ENCODE measurements around the gene FKBP3. TPM values are rescaled to one million over a fixed set of nuclear protein-coding genes. Genes with fewer than 3 reads are reported as not detected.

The FKBP3 gene
- total and polyA plus RNA-seq, 4 donors: 36.2 to 103 (median 49.6) TPM

DNA sequence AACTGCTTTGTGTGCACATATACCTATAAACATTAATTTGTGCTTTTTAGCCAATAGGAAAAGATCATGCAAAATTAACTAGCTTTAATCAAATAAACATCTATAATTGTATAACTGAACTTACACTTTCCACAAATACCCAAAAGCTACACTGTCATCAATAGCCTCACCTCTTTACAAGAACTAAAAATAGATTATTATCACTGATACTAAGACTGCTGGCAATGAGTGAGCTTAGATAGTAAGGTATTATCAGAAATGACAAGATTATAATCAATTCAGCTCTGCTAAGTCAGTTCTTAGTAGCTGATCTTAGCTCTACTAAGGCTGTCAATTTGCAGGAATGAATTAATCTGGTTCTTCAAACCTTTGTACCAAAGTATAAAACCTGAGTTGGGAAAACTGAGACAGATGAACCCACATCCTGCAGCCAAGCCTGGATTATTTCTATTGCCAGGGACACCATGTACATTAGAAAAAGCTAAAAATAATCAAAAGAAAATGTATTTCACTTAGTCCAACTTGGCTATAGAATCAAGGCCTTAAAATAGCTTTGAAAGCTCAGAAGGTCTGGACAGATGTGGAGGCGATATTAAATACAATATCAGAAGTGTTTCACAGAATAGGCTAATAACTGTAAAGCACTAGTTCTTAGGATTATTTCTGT lies 5.2 kb downstream of the FKBP3 start:
- Histone ChIP-seq H3K4me3 (ENCODE audit: low read length in 2 of 2) (no peak overlapping the region), H3K27ac (ENCODE audit: low read depth in 1 of 2, low read length in 2 of 2) (no peak overlapping the region), H3K36me3 (ENCODE audit: control insufficient read depth in 1 of 2, insufficient read depth in 2 of 2, low read length in 1 of 2) (no peaks in the 10 kb centered on the region), H3K4me1 (ENCODE audit: control insufficient read depth in 1 of 2, insufficient read depth in 2 of 2, low read length in 2 of 2) (no peaks in the 10 kb centered on the region), H3K27me3 (ENCODE audit: control insufficient read depth in 1 of 2, insufficient read depth in 2 of 2, low read length in 1 of 2) (no peaks in the 10 kb centered on the region), H3K9me3 (ENCODE audit: control insufficient read depth, low read length) (no peaks in the 10 kb centered on the region)
- 11 to 37% methylated on average over 1 of the region's 1 CpG for WGBS, 2 donors
- ATAC-seq (ENCODE audit: low FRiP score) (no peak), DNase-seq (no peak)
- intact Hi-C loops (cut with DNase I): no loop called here

DNA sequence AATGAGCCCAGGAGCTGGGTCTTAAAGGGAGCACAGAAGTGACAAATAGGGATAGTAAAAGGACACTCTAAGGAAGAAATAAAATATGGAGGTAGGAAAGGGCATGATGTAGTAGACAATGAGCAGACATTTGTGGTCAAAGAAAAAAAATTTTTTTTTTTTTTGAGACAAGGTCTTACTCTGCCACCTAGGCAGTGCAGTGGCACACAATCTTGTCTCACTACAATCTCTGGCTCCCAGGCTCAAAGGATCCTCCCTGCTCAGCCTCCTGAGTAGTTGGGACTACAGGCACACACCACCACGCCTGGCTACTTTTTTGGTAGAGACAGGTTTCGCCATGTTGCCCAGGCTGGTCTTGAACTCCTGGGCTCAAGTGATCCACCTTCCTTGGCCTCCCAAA lies 8.5 kb downstream of the FKBP3 start:
- Histone ChIP-seq H3K9me3 (ENCODE audit: control insufficient read depth, low read length) (no peaks in the 10 kb centered on the region), H3K36me3 (ENCODE audit: control insufficient read depth in 1 of 2, insufficient read depth in 2 of 2, low read length in 1 of 2) (no peaks in the 10 kb centered on the region), H3K27ac (ENCODE audit: low read depth in 1 of 2, low read length in 2 of 2) (no peak overlapping the region), H3K27me3 (ENCODE audit: control insufficient read depth in 1 of 2, insufficient read depth in 2 of 2, low read length in 1 of 2) (no peaks in the 10 kb centered on the region), H3K4me3 (ENCODE audit: low read length in 2 of 2) (no peak overlapping the region), H3K4me1 (ENCODE audit: control insufficient read depth in 1 of 2, insufficient read depth in 2 of 2, low read length in 2 of 2) (no peaks in the 10 kb centered on the region)
- intact Hi-C loops (cut with DNase I): no loop called here
- DNase-seq (no peak), ATAC-seq (ENCODE audit: low FRiP score) (no peak)
- 97 to 100% methylated on average over 2 of the region's 2 CpGs for WGBS, 2 donors

DNA sequence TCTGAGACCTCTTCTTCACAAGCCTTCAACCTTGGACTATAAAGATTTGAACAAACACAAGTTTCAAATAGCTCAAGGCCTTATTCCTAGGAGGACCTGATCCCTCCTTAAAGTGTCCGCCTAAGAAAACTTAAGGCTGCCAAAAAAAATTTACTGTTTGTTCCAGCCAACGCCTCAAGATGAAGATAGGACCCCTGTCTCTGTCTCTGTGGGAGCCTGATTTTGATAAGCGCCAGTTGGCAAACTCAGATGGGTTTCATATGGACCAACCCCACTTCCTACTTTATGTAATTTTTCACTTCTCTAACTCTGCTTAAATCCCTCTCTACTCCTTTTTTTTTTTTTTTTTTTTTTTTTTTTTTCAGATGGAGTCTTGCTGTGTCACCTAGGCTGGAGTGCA lies 11.0 kb downstream of the FKBP3 start:
- no peak overlapping the region for H3K27ac ChIP-seq (ENCODE audit: low read depth in 1 of 2, low read length in 2 of 2)
- no peak for DNase-seq
- peaks cover 2 to 3% of the 10 kb centered on the region in 2 donors for H3K36me3 ChIP-seq (ENCODE audit: control insufficient read depth in 1 of 2, insufficient read depth in 2 of 2, low read length in 1 of 2)
- H3K9me3 ChIP-seq (ENCODE audit: control insufficient read depth, low read length): no peaks in the 10 kb centered on the region
- no peak overlapping the region for H3K4me3 ChIP-seq (ENCODE audit: low read length in 2 of 2)
- no peaks in the 10 kb centered on the region for H3K27me3 ChIP-seq (ENCODE audit: control insufficient read depth in 1 of 2, insufficient read depth in 2 of 2, low read length in 1 of 2)
- ATAC-seq (ENCODE audit: low FRiP score): no peak
- WGBS, 2 donors: 75 to 83% methylated on average over 3 of the region's 3 CpGs
- H3K4me1 ChIP-seq (ENCODE audit: control insufficient read depth in 1 of 2, insufficient read depth in 2 of 2, low read length in 2 of 2): no peaks in the 10 kb centered on the region
- intact Hi-C loops (cut with DNase I): no loop called here

DNA sequence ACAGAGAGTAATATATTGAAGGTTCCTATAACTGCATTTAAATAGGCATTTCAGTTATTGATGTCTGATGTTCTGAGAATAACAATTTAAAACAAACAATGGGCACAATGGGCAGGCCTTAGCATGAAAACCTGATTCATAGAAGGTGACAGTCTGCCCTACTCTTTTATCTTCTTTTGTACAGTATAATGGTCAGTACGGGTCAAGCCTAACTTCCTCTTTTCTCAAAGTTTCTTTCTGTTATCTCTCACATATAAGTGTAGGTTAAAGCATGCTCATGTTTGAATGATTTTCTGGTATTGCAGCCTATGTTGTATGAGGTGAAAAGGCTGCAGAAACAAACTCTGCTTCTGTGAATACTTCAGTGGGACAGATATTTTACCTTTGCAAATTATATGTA lies 14.2 kb downstream of the FKBP3 start:
- H3K36me3 ChIP-seq (ENCODE audit: control insufficient read depth in 1 of 2, insufficient read depth in 2 of 2, low read length in 1 of 2): peaks cover 2 to 3% of the 10 kb centered on the region in 2 donors
- intact Hi-C loops (cut with DNase I): no loop called here

DNA sequence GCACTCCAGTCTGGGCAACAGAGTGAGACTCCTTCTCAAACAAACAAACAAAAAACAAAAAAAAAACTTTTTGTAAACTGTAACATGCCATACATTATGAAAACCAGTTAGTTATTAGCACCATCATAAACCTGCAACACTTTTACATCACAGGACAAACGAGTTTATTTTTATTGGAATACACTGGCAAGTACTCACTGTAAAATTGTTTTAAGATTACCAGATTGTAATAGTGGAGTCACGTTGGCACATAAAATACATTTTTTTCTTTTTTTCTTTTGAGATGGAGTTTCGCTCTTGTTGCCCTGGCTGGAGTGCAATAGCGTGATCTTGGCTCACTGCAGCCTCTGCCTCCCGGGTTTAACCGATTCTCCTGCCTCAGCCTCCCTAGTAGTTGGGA lies 15.7 kb downstream of the FKBP3 start:
- Histone ChIP-seq H3K4me1 (ENCODE audit: control insufficient read depth in 1 of 2, insufficient read depth in 2 of 2, low read length in 2 of 2) (no peaks in the 10 kb centered on the region), H3K27ac (ENCODE audit: low read depth in 1 of 2, low read length in 2 of 2) (no peak overlapping the region), H3K27me3 (ENCODE audit: control insufficient read depth in 1 of 2, insufficient read depth in 2 of 2, low read length in 1 of 2) (no peaks in the 10 kb centered on the region), H3K4me3 (ENCODE audit: low read length in 2 of 2) (no peak overlapping the region), H3K36me3 (ENCODE audit: control insufficient read depth in 1 of 2, insufficient read depth in 2 of 2, low read length in 1 of 2) (peaks cover 2 to 3% of the 10 kb centered on the region in 2 donors), H3K9me3 (ENCODE audit: control insufficient read depth, low read length) (no peaks in the 10 kb centered on the region)
- ATAC-seq (ENCODE audit: low FRiP score): no peak
- no peak for DNase-seq
- intact Hi-C loops (cut with DNase I): no loop called here
- WGBS, 2 donors: 11 to 12% methylated on average over 6 of the region's 6 CpGs

More for the DNA sequence above, 14.2 kb downstream of the FKBP3 start:
- 83 to 87% methylated on average over 1 of the region's 1 CpG for WGBS, 2 donors
- Histone ChIP-seq H3K9me3 (ENCODE audit: control insufficient read depth, low read length) (no peaks in the 10 kb centered on the region), H3K27ac (ENCODE audit: low read depth in 1 of 2, low read length in 2 of 2) (no peak overlapping the region), H3K27me3 (ENCODE audit: control insufficient read depth in 1 of 2, insufficient read depth in 2 of 2, low read length in 1 of 2) (no peaks in the 10 kb centered on the region), H3K4me1 (ENCODE audit: control insufficient read depth in 1 of 2, insufficient read depth in 2 of 2, low read length in 2 of 2) (no peaks in the 10 kb centered on the region), H3K4me3 (ENCODE audit: low read length in 2 of 2) (no peak overlapping the region)
- DNase-seq: no peak
- no peak for ATAC-seq (ENCODE audit: low FRiP score)

DNA sequence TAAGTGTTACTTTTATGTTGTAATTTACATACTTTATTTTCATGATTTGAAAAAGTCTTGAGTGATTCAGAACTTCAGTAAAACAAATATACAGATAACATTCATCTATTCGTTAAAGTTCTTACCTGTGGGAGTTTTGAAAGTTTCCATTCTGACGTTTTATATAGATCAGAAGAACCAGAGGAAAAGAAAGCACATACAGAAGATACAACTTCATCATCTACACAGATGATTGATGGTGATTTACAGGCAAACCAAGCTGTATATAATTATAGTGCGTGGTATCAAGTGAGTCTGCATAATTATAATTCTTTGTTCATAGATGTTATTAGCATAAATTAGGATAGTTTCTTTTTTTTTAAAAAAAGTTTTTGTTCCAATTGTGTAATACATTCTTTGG lies 20.0 kb downstream of the FKBP3 start:
- intact Hi-C loops (cut with DNase I): no loop called here
- no peak overlapping the region for H3K4me3 ChIP-seq (ENCODE audit: low read length in 2 of 2)
- WGBS, 2 donors: 71 to 72% methylated on average over 3 of the region's 3 CpGs
- ATAC-seq (ENCODE audit: low FRiP score): no peak
- peaks cover 2 to 5% of the 10 kb centered on the region in 2 donors for H3K36me3 ChIP-seq (ENCODE audit: control insufficient read depth in 1 of 2, insufficient read depth in 2 of 2, low read length in 1 of 2)
- H3K9me3 ChIP-seq (ENCODE audit: control insufficient read depth, low read length): no peaks in the 10 kb centered on the region
- no peaks in the 10 kb centered on the region for H3K27me3 ChIP-seq (ENCODE audit: control insufficient read depth in 1 of 2, insufficient read depth in 2 of 2, low read length in 1 of 2)
- H3K27ac ChIP-seq (ENCODE audit: low read depth in 1 of 2, low read length in 2 of 2): no peak overlapping the region
- H3K4me1 ChIP-seq (ENCODE audit: control insufficient read depth in 1 of 2, insufficient read depth in 2 of 2, low read length in 2 of 2): no peaks in the 10 kb centered on the region
- no peak for DNase-seq

DNA sequence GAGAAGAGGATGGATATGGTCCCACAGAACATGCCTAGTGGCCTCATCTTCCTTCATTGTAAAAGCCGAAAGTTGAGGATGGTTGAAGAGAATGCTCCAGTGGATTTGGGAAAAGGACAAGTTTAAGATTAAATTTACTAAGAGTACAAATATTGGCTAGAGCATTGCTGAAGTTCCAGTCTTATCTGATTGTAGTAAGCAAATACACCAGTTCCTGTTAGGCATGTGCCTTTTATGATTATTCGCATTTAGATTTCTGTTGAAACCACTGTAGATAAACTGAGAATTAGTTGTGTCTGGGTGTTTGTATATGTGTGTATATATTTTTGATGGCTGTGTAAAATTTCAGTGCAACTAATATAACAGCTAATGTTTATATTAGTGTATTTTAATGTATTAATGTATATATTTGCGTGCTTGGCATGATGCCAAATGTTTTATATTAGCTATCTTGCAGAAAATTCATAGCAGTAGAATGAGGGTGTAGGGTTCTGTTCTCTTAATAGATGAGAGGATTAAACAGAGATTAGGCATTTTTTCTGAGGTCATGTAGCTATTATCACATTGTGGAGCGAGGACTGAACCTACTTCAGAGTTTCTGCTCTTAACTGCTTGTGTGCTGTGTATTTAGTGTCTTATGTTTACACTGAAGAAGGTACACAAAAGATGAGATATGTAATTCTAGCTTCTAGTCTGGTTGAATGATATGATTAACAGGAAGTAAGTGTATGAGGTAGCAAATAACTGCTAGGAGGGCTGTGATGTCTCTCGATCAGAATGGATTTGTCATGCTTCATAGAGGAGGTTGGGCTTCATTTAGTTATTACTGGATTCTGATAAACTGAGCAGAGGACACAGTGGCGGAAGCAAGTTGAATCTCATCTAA lies 21.1 kb downstream of the FKBP3 start:
- DNase-seq (no peak), ATAC-seq (ENCODE audit: low FRiP score) (no peak)
- Histone ChIP-seq H3K9me3 (ENCODE audit: control insufficient read depth, low read length) (no peaks in the 10 kb centered on the region), H3K27me3 (ENCODE audit: control insufficient read depth in 1 of 2, insufficient read depth in 2 of 2, low read length in 1 of 2) (no peaks in the 10 kb centered on the region), H3K27ac (ENCODE audit: low read depth in 1 of 2, low read length in 2 of 2) (no peak overlapping the region), H3K4me3 (ENCODE audit: low read length in 2 of 2) (no peak overlapping the region), H3K4me1 (ENCODE audit: control insufficient read depth in 1 of 2, insufficient read depth in 2 of 2, low read length in 2 of 2) (no peaks in the 10 kb centered on the region), H3K36me3 (ENCODE audit: control insufficient read depth in 1 of 2, insufficient read depth in 2 of 2, low read length in 1 of 2) (peaks cover 0 to 3% of the 10 kb centered on the region in 2 donors)
- intact Hi-C loops (cut with DNase I): no loop called here
- WGBS, 2 donors: 78 to 80% methylated on average over 6 of the region's 6 CpGs

DNA sequence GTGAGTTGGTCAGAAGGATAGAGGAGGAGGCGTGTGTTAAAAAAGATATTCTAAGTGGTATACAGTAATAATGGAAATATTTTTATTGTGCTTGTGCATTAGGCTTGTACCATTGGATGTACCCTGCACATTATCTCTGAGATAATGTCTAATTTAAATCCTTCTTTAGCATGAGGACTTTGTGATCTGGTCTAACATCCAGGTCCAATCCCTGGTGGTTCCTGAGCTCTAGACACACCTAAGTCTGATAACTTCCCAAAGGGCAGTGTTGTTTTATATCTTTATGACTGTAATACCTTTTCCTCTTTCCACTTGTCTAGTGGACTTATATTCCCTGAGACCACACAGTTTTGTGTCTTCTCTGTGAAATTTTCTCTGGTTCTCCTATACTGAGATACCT lies 29.7 kb downstream of the FKBP3 start:
- Histone ChIP-seq H3K9me3 (ENCODE audit: control insufficient read depth, low read length) (no peaks in the 10 kb centered on the region), H3K36me3 (ENCODE audit: control insufficient read depth in 1 of 2, insufficient read depth in 2 of 2, low read length in 1 of 2) (no peaks in the 10 kb centered on the region), H3K4me3 (ENCODE audit: low read length in 2 of 2) (no peak overlapping the region), H3K4me1 (ENCODE audit: control insufficient read depth in 1 of 2, insufficient read depth in 2 of 2, low read length in 2 of 2) (no peaks in the 10 kb centered on the region), H3K27me3 (ENCODE audit: control insufficient read depth in 1 of 2, insufficient read depth in 2 of 2, low read length in 1 of 2) (no peaks in the 10 kb centered on the region), H3K27ac (ENCODE audit: low read depth in 1 of 2, low read length in 2 of 2) (no peak overlapping the region)
- no peak for DNase-seq
- 89 to 90% methylated on average over 1 of the region's 1 CpG for WGBS, 2 donors
- no peak for ATAC-seq (ENCODE audit: low FRiP score)
- intact Hi-C loops (cut with DNase I): no loop called here

DNA sequence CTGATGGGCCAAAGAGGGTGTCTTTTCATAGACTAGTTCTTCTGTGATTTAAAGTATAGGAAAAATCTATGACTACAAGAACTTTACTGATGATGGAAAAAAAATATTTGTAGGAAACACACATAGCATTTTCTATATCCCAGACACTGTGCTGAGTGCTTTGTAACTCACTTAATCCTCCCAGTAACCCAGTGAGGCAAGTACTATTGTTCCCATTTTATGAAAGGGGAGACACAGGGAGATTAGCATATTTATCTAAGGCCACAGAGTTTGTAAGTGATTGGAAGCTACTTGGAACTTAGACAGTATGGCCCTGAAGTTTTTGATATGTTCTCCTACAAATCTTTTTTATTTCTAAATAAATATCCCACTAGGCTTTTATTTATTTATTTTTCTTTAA lies 30.5 kb downstream of the FKBP3 start:
- Histone ChIP-seq H3K4me1 (ENCODE audit: control insufficient read depth in 1 of 2, insufficient read depth in 2 of 2, low read length in 2 of 2) (no peaks in the 10 kb centered on the region), H3K27me3 (ENCODE audit: control insufficient read depth in 1 of 2, insufficient read depth in 2 of 2, low read length in 1 of 2) (no peaks in the 10 kb centered on the region), H3K27ac (ENCODE audit: low read depth in 1 of 2, low read length in 2 of 2) (no peak overlapping the region), H3K36me3 (ENCODE audit: control insufficient read depth in 1 of 2, insufficient read depth in 2 of 2, low read length in 1 of 2) (no peaks in the 10 kb centered on the region), H3K4me3 (ENCODE audit: low read length in 2 of 2) (no peak overlapping the region), H3K9me3 (ENCODE audit: control insufficient read depth, low read length) (no peaks in the 10 kb centered on the region)
- intact Hi-C loops (cut with DNase I): no loop called here
- ATAC-seq (ENCODE audit: low FRiP score) (no peak), DNase-seq (no peak)
